Effector memory CD8-positive, alpha-beta T cell (primary cell): ENCODE data around the gene ZBTB25.

Experiments
- ATAC-seq: fragments of 150-1000 bp; cut with Tn5 transposase; replicated peaks from 2 replicates; pipeline ENCODE4 v1.10.0; 2021; ENCODE audit warnings: mild to moderate bottlenecking, moderate library complexity
- DNase-seq, 3 experiments: peaks; one replicate each; pipeline ENCODE4 v3.0.0; 2021
- H3K27ac Mint-ChIP-seq, 2 donors: one replicate each; pipeline ENCODE4 v1.8.0; 2022; ENCODE audit warnings: mild to moderate bottlenecking in 2 of 2, mixed read lengths in 2 of 2, moderate library complexity in 2 of 2
- H3K27me3 Mint-ChIP-seq, 2 donors: one replicate each; pipeline ENCODE4 v1.8.0; 2022; ENCODE audit warnings: mixed read lengths in 2 of 2
- H3K36me3 Mint-ChIP-seq: one replicate; pipeline ENCODE4 v1.8.0; 2022; ENCODE audit warnings: mild to moderate bottlenecking, moderate library complexity, mixed read lengths; ENCODE audit not compliant: insufficient read depth
- H3K4me1 Mint-ChIP-seq, 2 donors: one replicate each; pipeline ENCODE4 v1.8.0; 2022; ENCODE audit warnings: low read depth in 2 of 2, mixed read lengths in 2 of 2
- H3K4me3 Mint-ChIP-seq, 2 donors: one replicate each; pipeline ENCODE4 v1.8.0; 2022; ENCODE audit warnings: mild to moderate bottlenecking in 2 of 2, mixed read lengths in 2 of 2, moderate library complexity in 2 of 2
- H3K9me3 Mint-ChIP-seq, 2 donors: one replicate each; pipeline ENCODE4 v1.8.0; 2022; ENCODE audit warnings: mixed read lengths in 2 of 2

The ZBTB25 gene

GRCh38 chr14:64423987-64424386, 79.7 kb downstream of the ZBTB25 start:
- Mint-ChIP-seq H3K4me3 (no peak overlapping the region), H3K4me1 (no peaks in the 10 kb centered on the region), H3K27ac (peak overlapping the region in 1 of 2 donors; percentile 25), H3K36me3 (peaks cover 31% of the 10 kb centered on the region), H3K9me3 (no peaks in the 10 kb centered on the region), H3K27me3 (no peaks in the 10 kb centered on the region)
- ATAC-seq: no peak
- DNase-seq: no peak

- DNase-seq (no peak), ATAC-seq (no peak)
- Mint-ChIP-seq H3K4me3 (no peak overlapping the region), H3K36me3 (peaks cover 26% of the 10 kb centered on the region), H3K4me1 (no peaks in the 10 kb centered on the region), H3K27me3 (no peaks in the 10 kb centered on the region), H3K27ac (no peak overlapping the region), H3K9me3 (no peaks in the 10 kb centered on the region)
These were observed 80.9 kb downstream of the ZBTB25 start for GRCh38 chr14:64422756-64423155.

GRCh38 chr14:64422005-64422404, 81.6 kb downstream of the ZBTB25 start:
- Mint-ChIP-seq H3K27me3 (no peaks in the 10 kb centered on the region), H3K9me3 (no peaks in the 10 kb centered on the region), H3K27ac (no peak overlapping the region), H3K4me3 (no peak overlapping the region), H3K36me3 (peaks cover 24% of the 10 kb centered on the region), H3K4me1 (no peaks in the 10 kb centered on the region)
- ATAC-seq (no peak), DNase-seq (no peak)

DNA sequence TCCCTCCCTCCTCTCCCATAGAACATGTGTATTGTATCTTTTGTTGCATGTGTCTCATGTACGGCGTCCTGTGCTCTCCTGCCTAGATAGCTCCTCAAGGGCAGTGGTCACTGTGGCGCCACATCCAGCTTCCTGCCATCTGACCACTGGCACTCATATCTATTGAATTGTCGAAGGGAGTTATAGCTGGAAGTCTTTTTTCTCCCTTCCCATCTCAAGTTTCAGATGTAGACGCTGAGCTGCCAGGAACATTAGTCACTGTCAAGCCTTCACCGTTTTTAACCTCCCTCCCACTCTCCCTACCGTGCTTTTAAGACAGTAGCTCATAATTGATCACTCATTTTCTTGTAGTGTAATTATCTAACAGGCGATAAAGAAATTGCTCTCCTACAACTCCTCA, 82.5 kb downstream of the ZBTB25 start:
- H3K27ac Mint-ChIP-seq: no peak overlapping the region
- H3K9me3 Mint-ChIP-seq: no peaks in the 10 kb centered on the region
- ATAC-seq: no peak
- no peak for DNase-seq
- peaks cover 18% of the 10 kb centered on the region for H3K36me3 Mint-ChIP-seq
- H3K4me3 Mint-ChIP-seq: no peak overlapping the region
- no peaks in the 10 kb centered on the region for H3K4me1 Mint-ChIP-seq
- H3K27me3 Mint-ChIP-seq: no peaks in the 10 kb centered on the region

- no peak for ATAC-seq
- Mint-ChIP-seq H3K4me1 (no peaks in the 10 kb centered on the region), H3K36me3 (peaks cover 19% of the 10 kb centered on the region), H3K27ac (peak overlapping the region in 1 of 2 donors; percentile 23), H3K9me3 (no peaks in the 10 kb centered on the region), H3K4me3 (no peak overlapping the region), H3K27me3 (no peaks in the 10 kb centered on the region)
- no peak for DNase-seq
These were observed 84.6 kb downstream of the ZBTB25 start for GRCh38 chr14:64419003-64419402.

DNA sequence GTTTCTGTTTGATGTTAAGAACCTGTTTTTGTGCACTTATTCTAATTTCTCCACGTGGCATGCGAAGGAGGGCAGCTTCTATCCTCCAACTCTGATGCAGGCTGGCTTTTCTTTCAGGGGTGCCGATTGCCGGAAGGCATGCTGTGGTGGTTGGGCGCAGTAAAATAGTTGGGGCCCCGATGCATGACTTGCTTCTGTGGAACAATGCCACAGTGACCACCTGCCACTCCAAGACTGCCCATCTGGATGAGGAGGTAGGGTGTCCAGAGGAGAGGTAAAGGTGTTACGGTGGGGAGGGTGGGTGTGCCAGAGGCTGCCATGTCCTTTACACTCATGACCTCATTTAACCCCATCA, 85.9 kb downstream of the ZBTB25 start:
- no peaks in the 10 kb centered on the region for H3K27me3 Mint-ChIP-seq
- H3K36me3 Mint-ChIP-seq: peaks cover 24% of the 10 kb centered on the region
- no peaks in the 10 kb centered on the region for H3K9me3 Mint-ChIP-seq
- ATAC-seq: no peak
- no peak overlapping the region for H3K27ac Mint-ChIP-seq
- H3K4me3 Mint-ChIP-seq: no peak overlapping the region
- no peaks in the 10 kb centered on the region for H3K4me1 Mint-ChIP-seq
- no peak for DNase-seq

DNA sequence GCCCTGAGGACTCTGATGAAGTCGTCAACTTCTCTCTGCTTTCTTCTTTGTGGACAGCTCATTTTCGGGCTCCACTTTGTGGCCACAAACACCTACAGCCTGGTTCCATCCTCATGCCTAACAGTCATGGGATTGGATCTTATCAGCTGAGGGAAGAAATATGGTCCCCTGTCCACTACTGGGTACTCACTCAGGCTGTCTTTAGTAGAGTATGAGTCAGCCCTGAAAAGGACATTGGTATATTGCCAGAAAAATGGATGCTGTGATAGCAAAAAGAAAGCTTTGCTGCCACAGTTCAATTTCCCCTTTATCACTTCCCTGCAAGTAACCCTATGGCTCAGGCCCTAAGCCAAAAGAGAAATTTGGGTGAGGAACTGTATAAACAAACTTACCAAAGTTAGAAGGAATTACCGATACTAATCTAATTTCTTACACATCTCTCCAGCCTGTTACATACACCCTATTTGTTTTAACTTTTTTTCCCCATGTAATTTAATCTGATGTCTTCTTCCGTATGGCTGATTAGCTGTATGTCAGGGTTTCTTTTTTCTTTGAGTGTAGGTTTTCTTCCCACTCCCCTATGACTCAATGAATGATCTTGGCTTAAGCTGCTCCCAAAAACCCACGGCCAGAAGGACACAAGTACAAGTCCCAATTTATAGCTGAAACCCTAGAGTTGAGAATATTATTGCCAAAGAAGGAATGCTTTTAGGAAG, 86.4 kb downstream of the ZBTB25 start:
- H3K9me3 Mint-ChIP-seq: no peaks in the 10 kb centered on the region
- peaks cover 30% of the 10 kb centered on the region for H3K36me3 Mint-ChIP-seq
- H3K27me3 Mint-ChIP-seq: no peaks in the 10 kb centered on the region
- H3K4me3 Mint-ChIP-seq: no peak overlapping the region
- H3K4me1 Mint-ChIP-seq: no peaks in the 10 kb centered on the region
- no peak for ATAC-seq
- H3K27ac Mint-ChIP-seq: no peak overlapping the region
- DNase-seq: no peak

DNA sequence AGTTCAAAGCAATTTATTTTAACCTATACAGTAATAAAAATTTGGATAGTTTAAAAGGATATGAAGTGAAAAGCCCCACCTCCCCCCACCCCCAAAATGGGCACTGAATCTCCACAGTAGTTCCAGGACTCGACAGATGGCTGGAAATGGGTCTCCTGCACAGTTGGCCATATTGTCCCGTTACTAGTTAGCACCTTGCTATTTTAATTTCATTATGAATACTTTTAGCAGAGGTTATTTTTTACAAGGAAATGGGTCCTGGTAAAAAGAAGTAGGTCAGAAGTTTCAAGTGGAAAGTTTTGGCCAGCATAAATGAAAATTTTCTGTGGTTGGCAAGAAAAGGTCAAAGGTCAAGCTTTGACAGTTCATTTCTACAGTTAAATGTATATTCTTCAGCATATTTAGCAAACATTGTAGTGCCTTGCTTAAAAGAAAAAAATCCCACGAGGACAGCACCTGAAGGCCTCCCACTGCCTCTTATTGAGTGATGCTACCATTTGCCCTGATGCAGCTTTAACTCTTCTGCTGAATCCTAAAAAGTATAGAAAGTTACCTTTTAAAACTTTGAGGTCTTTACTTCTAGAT, 87.2 kb downstream of the ZBTB25 start:
- Mint-ChIP-seq H3K4me1 (no peaks in the 10 kb centered on the region), H3K9me3 (no peaks in the 10 kb centered on the region), H3K36me3 (peaks cover 31% of the 10 kb centered on the region), H3K4me3 (no peak overlapping the region), H3K27me3 (no peaks in the 10 kb centered on the region), H3K27ac (no peak overlapping the region)
- ATAC-seq: no peak
- no peak for DNase-seq

- DNase-seq: no peak
- no peaks in the 10 kb centered on the region for H3K27me3 Mint-ChIP-seq
- H3K4me3 Mint-ChIP-seq: no peak overlapping the region
- ATAC-seq: no peak
- no peak overlapping the region for H3K27ac Mint-ChIP-seq
- H3K9me3 Mint-ChIP-seq: no peaks in the 10 kb centered on the region
- H3K4me1 Mint-ChIP-seq: no peaks in the 10 kb centered on the region
- H3K36me3 Mint-ChIP-seq: peaks cover 24% of the 10 kb centered on the region
These were observed 91.4 kb downstream of the ZBTB25 start for GRCh38 chr14:64412237-64412636.

DNA sequence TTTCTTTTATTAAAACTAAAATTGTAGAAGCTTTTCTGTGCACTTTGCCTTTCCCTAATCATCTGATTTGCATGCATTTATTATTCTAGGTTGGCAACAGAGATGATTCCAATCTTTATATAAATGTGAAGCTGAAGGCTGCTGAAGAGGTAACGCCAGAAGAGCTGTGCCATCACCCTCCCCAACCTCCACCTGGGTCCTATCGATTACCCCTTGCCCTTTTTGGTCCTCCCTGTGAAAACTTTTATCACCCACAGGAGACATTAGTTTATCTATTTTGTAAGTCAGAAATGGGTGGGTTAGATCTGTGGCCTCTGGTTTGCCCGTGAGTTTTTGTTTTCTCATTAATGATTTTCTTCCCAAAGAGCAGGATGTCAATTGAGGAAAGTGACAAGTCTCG, 92.6 kb downstream of the ZBTB25 start:
- Mint-ChIP-seq H3K4me1 (no peaks in the 10 kb centered on the region), H3K27me3 (no peaks in the 10 kb centered on the region), H3K27ac (peak overlapping the region in 1 of 2 donors; percentile 78), H3K9me3 (no peaks in the 10 kb centered on the region), H3K4me3 (no peak overlapping the region), H3K36me3 (peaks cover 21% of the 10 kb centered on the region)
- ATAC-seq: no peak
- DNase-seq: no peak

DNA sequence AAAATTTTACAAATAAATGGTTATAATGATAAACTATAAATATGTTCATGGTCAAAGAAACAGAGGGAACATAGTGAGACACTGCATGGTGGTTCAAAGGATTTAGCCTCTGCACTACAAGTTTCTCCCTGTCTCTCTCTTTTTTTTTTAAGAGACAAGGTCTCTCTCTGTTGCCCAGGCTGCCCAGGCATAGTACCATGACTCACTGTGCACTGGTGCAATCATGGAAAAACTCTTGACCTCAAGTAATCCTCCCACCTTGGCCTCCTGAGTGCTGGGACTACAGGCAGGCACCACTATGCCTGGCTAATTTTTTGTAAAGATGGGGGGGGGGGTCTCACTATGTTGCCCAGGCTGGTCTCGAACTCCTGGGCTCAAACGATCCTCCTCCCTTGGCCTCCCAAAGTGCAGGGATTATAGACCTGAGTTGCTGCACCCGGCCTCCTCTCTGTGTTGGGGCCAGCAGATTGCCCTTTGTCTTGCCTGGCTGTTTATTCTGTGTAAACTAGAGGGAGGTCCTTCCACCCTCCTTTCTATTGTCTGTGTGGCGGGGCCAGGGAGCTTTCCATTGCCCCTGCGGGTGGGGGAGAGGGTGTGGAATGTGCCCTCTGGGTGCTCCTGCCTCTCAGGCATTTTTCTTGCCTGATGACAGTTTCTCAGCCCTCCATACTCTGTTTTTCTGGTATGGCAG, 93.4 kb downstream of the ZBTB25 start:
- ATAC-seq (no peak), DNase-seq (no peak)
- H3K4me1 Mint-ChIP-seq: no peaks in the 10 kb centered on the region
- H3K27ac Mint-ChIP-seq: peak overlapping the region in 1 of 2 donors; percentile 78
- H3K27me3 Mint-ChIP-seq: no peaks in the 10 kb centered on the region
- no peaks in the 10 kb centered on the region for H3K9me3 Mint-ChIP-seq
- H3K4me3 Mint-ChIP-seq: no peak overlapping the region
- peaks cover 21% of the 10 kb centered on the region for H3K36me3 Mint-ChIP-seq

GRCh38 chr14:64409126-64409920, 94.3 kb downstream of the ZBTB25 start:
- no peak for ATAC-seq
- no peaks in the 10 kb centered on the region for H3K9me3 Mint-ChIP-seq
- H3K27me3 Mint-ChIP-seq: no peaks in the 10 kb centered on the region
- H3K27ac Mint-ChIP-seq: no peak overlapping the region
- H3K4me1 Mint-ChIP-seq: no peaks in the 10 kb centered on the region
- peaks cover 14% of the 10 kb centered on the region for H3K36me3 Mint-ChIP-seq
- H3K4me3 Mint-ChIP-seq: no peak overlapping the region
- DNase-seq: no peak

DNA sequence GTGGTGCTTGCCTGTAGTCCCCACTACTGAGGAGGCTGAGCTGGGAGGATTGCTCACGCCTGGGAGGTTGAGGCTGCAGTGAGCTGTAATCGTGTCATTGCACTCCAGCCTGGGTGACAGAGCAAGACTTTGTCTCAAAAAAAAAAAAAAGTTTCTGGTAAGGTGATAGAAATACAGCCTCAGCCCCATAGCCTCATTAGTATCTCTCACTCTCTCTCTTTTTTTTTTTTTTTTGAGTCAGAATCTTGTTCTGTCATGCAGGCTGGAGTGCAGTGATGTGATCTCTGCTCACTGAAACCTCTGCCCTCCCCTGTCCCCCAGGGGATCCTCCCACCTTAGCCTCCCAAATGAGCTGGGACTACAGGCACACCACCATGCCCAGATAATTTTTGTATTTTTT, 96.3 kb downstream of the ZBTB25 start:
- Mint-ChIP-seq H3K4me1 (no peaks in the 10 kb centered on the region), H3K4me3 (no peak overlapping the region), H3K9me3 (no peaks in the 10 kb centered on the region), H3K27me3 (no peaks in the 10 kb centered on the region), H3K36me3 (peaks cover 2% of the 10 kb centered on the region), H3K27ac (no peak overlapping the region)
- DNase-seq (no peak), ATAC-seq (no peak)
